Adrenal gland (tissue), 12 donors: ENCODE data around the gene TAF11L7. TPM values are rescaled to one million over a fixed set of nuclear protein-coding genes. Genes with fewer than 3 reads are reported as not detected.
"Not testable (repeated sequence)": the region's sequence is repeated elsewhere in the genome, so short reads cannot be mapped to it uniquely, and the experiment has no call there.

Experiments used
- DNase-seq, 7 donors: peaks; one replicate each; pipeline ENCODE4 v3.0.0-alpha.2; 2019 to 2020
- H3K27ac ChIP-seq, 5 donors: fragments of 200-600 bp; sonication (generic) in 4 of 5; 1 replicate in 3 of 5; 2 replicates in 2 of 5; pipeline versions ENCODE4 v1.5.1 to v1.8.0; 2016 to 2020; ENCODE audit warnings: mild to moderate bottlenecking in 1 of 5
- H3K27me3 ChIP-seq: fragments of 200-600 bp; 2 replicates; pipeline ENCODE4 v1.8.0; 2021
- H3K36me3 ChIP-seq, 2 donors: fragments of 200-600 bp; replicated peaks in 1 of 2; 1 replicate in 1 of 2; 2 replicates in 1 of 2; pipeline versions ENCODE4 v1.5.1 to v1.8.0; 2018 to 2022
- H3K4me1 ChIP-seq, 2 donors: fragments of 200-600 bp; replicated peaks in 1 of 2; 1 replicate in 1 of 2; 2 replicates in 1 of 2; pipeline versions ENCODE4 v1.5.1 to v1.8.0; 2018 to 2021
- H3K4me3 ChIP-seq, 4 donors: fragments of 200-600 bp; sonication (generic) in 3 of 4; one replicate each; pipeline ENCODE4 v1.5.1; 2016 to 2018
- H3K9me3 ChIP-seq, 3 donors: fragments of 200-600 bp; sonication (generic) in 1 of 3; replicated peaks in 1 of 3; 1 replicate in 2 of 3; 2 replicates in 1 of 3; pipeline versions ENCODE4 v1.5.1 to v1.8.0; 2016 to 2021
- WGBS, 4 donors: extraction: QIAGEN DNeasy Blood & Tissue Kit in 2 of 4; methylation state at CpG; one replicate each; pipeline versions ENCODE4 v1.1.5 to v1.1.7; 2013 to 2017; 5-methylcytosine and 5-hydroxymethylcytosine counted together
- intact Hi-C, 2 donors: fragments of 100-400 bp; cut with DNase I; formaldehyde crosslinking; loops; one replicate each; pipeline versions ENCODE4 v1.14.1 to v1.15.0; 2022 to 2023
- polyA plus RNA-seq, 3 donors: library from polyadenylated mRNA; stranded (reverse); fragments of 200-250 nt in 2 of 3; fragments of 350-450 nt in 1 of 3; fragmentation: Illumina TruSeq in 1 of 3; extraction: RNeasy Lipid Tissue Mini Kit (QIAGEN cat#74804) in 1 of 3; gene quantifications; one replicate each; pipeline ENCODE4 v1.2.3, GENCODE V29; 2013 to 2014
- small RNA-seq, 2 donors: library from RNA; depleted of rRNA; stranded (forward); fragments of <200 nt; gene quantifications; one replicate each; pipeline ENCODE3, GENCODE V24; 2016
- total RNA-seq, 9 donors: library from RNA; depleted of rRNA in 4 of 9; stranded (reverse); fragments of >200 nt in 4 of 9; fragments of 120-200 nt in 1 of 9; fragmentation: NEBNext Ultra II Directional in 1 of 9; extraction: Animal tissue kit (Norgen Biotek cat#: 25700) in 1 of 9; gene quantifications; one replicate each; pipeline versions ENCODE4 v1.1.0 to v1.2.4, GENCODE V29; 2013 to 2023
- donor health status: healthy with polysubstance abuse.
- donor health status: Bipolar disorder and iron deficiency.
- donor health status: DM: yes; HTN: yes; CAD: no.
- donor health status: DM: no; HTN: no; CAD: no.
- donor health status: DM: no; HTN: no; CAD: no.
- donor health status: DM: yes; HTN: yes; CAD: no.

Gene TAF11L7
- total and polyA plus RNA-seq, 12 donors, result not detected

DNA sequence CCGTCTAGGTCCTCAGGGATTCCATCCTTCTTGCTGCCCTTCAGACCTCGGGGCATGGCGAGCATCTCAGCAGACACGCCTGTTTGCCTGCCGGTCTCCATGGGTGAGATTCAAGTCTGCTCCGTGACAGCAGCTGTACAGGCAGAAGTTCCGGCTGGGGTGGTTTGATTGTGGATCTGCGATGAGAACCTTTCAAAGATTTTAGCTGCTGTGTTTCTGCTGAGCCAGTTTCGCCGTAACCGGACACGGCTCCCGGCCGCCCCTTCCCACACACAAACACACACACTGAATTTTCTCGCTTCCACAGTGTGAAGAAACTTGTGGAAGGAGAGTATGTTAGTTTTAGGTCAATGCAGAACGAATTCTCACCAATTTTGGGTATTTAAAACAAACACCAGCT is 5.3 kb upstream of the TAF11L7 start, which contains the start of gene TAF11L8:
TSS of gene TAF11L8 (minus strand) at position 101 of the 400 bp plus-strand sequence.
- H3K4me3 ChIP-seq, intact Hi-C loops, H3K27me3 ChIP-seq, H3K9me3 ChIP-seq, H3K27ac ChIP-seq, DNase-seq, H3K36me3 ChIP-seq, H3K4me1 ChIP-seq: not testable (repeated sequence)
- no CpG with 5 or more reads among the region's 16 CpGs for WGBS, 4 donors

Small RNA genes within 50 kb of the gene (small RNA-seq; reads per million reads assigned to genes)
- gene AC233724.3 (0 reads per million in 2 donors), gene AC233724.6 (0 reads per million in 2 donors), gene AC233724.7 (0 reads per million in 2 donors)

Other genes with a start within 250 kb of the TAF11L7 start
- gene TAF11L2, start 87.5 kb downstream of the TAF11L7 start, total RNA-seq, result not detected
- gene TAF11L2, start 87.5 kb downstream of the TAF11L7 start, polyA plus RNA-seq, result not detected
- not detected for gene TAF11L3, start 67.4 kb downstream of the TAF11L7 start, total RNA-seq
- not detected for gene TAF11L3, start 67.4 kb downstream of the TAF11L7 start, polyA plus RNA-seq
- gene TAF11L4, start 64.0 kb downstream of the TAF11L7 start, total RNA-seq, result not detected
- not detected for gene TAF11L4, start 64.0 kb downstream of the TAF11L7 start, polyA plus RNA-seq
- gene TAF11L5, start 60.5 kb downstream of the TAF11L7 start, total RNA-seq, result not detected
- not detected for gene TAF11L5, start 60.5 kb downstream of the TAF11L7 start, polyA plus RNA-seq
- not detected for gene TAF11L6, start 57.1 kb downstream of the TAF11L7 start, total RNA-seq
- not detected for gene TAF11L6, start 57.1 kb downstream of the TAF11L7 start, polyA plus RNA-seq
- not detected for gene TAF11L8, start 5.2 kb upstream of the TAF11L7 start, total RNA-seq
- gene TAF11L8, start 5.2 kb upstream of the TAF11L7 start, polyA plus RNA-seq, result not detected
- not detected for gene TAF11L9, start 8.6 kb upstream of the TAF11L7 start, total RNA-seq
- not detected for gene TAF11L9, start 8.6 kb upstream of the TAF11L7 start, polyA plus RNA-seq
- not detected for gene TAF11L10, start 12.1 kb upstream of the TAF11L7 start, total RNA-seq
- not detected for gene TAF11L10, start 12.1 kb upstream of the TAF11L7 start, polyA plus RNA-seq
- gene TAF11L11, start 18.4 kb upstream of the TAF11L7 start, total RNA-seq, result not detected
- gene TAF11L11, start 18.4 kb upstream of the TAF11L7 start, polyA plus RNA-seq, result not detected
- not detected for gene TAF11L12, start 24.6 kb upstream of the TAF11L7 start, total RNA-seq
- not detected for gene TAF11L12, start 24.6 kb upstream of the TAF11L7 start, polyA plus RNA-seq
- gene TAF11L13, start 46.3 kb upstream of the TAF11L7 start, total RNA-seq, result not detected
- gene TAF11L13, start 46.3 kb upstream of the TAF11L7 start, polyA plus RNA-seq, result not detected
- not detected for gene TAF11L14, start 48.7 kb upstream of the TAF11L7 start, total RNA-seq
- gene TAF11L14, start 48.7 kb upstream of the TAF11L7 start, polyA plus RNA-seq, result not detected